ENCODE results near the gene C1orf105. TPM values are rescaled to one million over a fixed set of nuclear protein-coding genes. Genes with fewer than 3 reads are reported as not detected.

Gene C1orf105
- total RNA-seq = not detected

DNA sequence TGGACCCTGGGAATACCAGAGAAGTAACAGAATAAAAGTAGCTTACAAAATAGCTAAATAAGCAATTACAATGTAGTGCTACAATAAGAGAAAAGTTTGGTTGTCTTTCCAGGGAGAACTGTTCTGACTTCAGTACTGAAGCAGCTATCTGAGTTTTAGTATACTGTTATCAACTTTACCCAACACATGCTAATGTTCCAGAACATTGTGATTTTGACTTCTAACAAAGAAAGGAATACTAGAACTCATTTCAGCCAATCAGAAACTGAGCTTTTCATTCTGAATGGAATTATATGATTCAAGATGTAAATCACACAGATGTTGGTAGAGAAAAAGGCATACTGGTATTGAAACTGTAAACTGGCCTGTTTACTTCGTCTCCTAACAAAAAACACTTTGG lies at the start of gene C1orf105:
Gene C1orf105, plus strand, starts transcription at position 301 of the 400 bp plus-strand sequence. CDS start 201 bp downstream, outside the sequence.

GRCh38 chr1:172443666-172444453 lies 23.4 kb downstream of the C1orf105 start, which contains the start of gene PIGC:
PIGC (minus strand) TSS chr1:172444069; CDS start chr1:172442622, 1,447 bp downstream.

Other genes starting within 250 kb of the C1orf105 start
- gene PIGC, start 23.4 kb downstream of the C1orf105 start, total RNA-seq = 30.9 TPM
- 81.4 TPM for gene SUCO, start 112.5 kb downstream of the C1orf105 start, total RNA-seq
- not detected for gene FASLG, start 238.4 kb downstream of the C1orf105 start, total RNA-seq

Data from diencephalon (tissue), 1 donor.